ENCODE measurements around the gene APOBEC3G. TPM values are rescaled to one million over a fixed set of nuclear protein-coding genes. Genes with fewer than 3 reads are reported as not detected.

The APOBEC3G gene
- total and polyA plus RNA-seq, 2 of the 13 experiments (the other 11 are each of a cell fraction or from before 2014, with no cell fraction given), result 3.2 to 4.1 TPM

GRCh38 chr22:39106326-39106725 is 29.3 kb downstream of the APOBEC3G start (continued):
- no peak for TF ChIP-seq ZNF432 (CRISPR knock-in tag; IDR thresholded peaks at IDR 0.05; ENCODE audit: borderline replicate concordance)

DNA sequence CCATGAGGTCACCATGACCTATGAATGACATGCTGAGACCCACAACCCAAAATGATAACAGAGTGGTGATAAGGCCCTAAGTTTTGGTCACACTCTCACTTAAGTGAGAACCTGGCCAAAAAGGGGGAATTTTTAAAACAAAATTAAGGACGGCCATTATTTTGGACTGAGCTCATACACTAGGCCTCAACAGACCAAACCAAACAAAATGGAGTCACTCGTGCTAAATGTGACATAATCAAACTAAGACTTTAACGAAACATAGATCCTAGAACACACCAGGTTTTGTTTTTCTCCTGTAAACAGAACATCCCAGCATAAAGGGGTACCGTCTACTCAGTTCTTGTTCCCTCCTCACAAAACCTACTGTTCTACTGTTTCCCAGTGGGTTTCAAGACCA is 31.4 kb downstream of the APOBEC3G start:
- Histone ChIP-seq H3K27ac (ENCODE audit: extremely low read length, insufficient read depth, low read length) (no peak overlapping the region), H3K4me3 (replicated peaks in 1 of 3; ENCODE audit: insufficient read depth in 1 of 3, low read depth in 2 of 3, low read length in 3 of 3) (no peak overlapping the region), H3K9me3 (ENCODE audit: low read length) (no peaks in the 10 kb centered on the region), H4K20me1 (ENCODE audit: insufficient read depth, low read length) (no peaks in the 10 kb centered on the region), H3K4me1 (ENCODE audit: insufficient read depth, low read length) (peaks cover 31% of the 10 kb centered on the region), H3K36me3 (replicated peaks in 1 of 2; ENCODE audit: control insufficient read depth in 1 of 2, insufficient read depth in 2 of 2, low read length in 2 of 2) (no peaks in the 10 kb centered on the region), H3K27me3 (ENCODE audit: control insufficient read depth in 1 of 2, insufficient read depth in 2 of 2, low read length in 2 of 2) (peaks cover 0 to 5% of the 10 kb centered on the region in 2 experiments; a peak in 2 of 5 replicates), H3K4me2 (ENCODE audit: low read depth, low read length) (no peak overlapping the region), H3K79me2 (ENCODE audit: insufficient read depth, low read length) (no peaks in the 10 kb centered on the region), H2AFZ (ENCODE audit: low read length) (no peak overlapping the region), H3K9ac (ENCODE audit: insufficient read depth, low read depth, low read length) (no peak overlapping the region)
- FAIRE-seq (no peak), DNase-seq (ENCODE audit: low spot score) (no peak), ATAC-seq (no peak)
- ChIA-PET CTCF (ENCODE audit: low intra/inter-chr PET ratio, low total read pairs) (interaction anchor here (1.2 kb wide), 1 partner anchor 9 kb away, joined by 3 read pairs; no protein-coding TSS in a partner anchor), POLR2A (no interaction called here)
- 77% methylated on average over 4 of the region's 4 CpGs for WGBS (ENCODE audit: low lambda C conversion rate)
- no TSS peak for BruUV-seq (replicated peaks)
- TF ChIP-seq IRX3 (CRISPR knock-in tag; IDR thresholded peaks at IDR 0.05; ENCODE audit: borderline replicate concordance, low read depth) (no peak), ZNF337 (CRISPR knock-in tag; IDR thresholded peaks at IDR 0.05; ENCODE audit: borderline replicate concordance, low read depth) (no peak), BCL6 (CRISPR knock-in tag; IDR thresholded peaks at IDR 0.05) (no peak), ATRX (CRISPR knock-in tag; IDR thresholded peaks at IDR 0.05; ENCODE audit: borderline replicate concordance) (no peak), ZSCAN20 (CRISPR knock-in tag; IDR thresholded peaks at IDR 0.05; ENCODE audit: borderline replicate concordance) (no peak)
- intact Hi-C loops (cut with micrococcal nuclease; ENCODE audit: unreplicated experiment), result no loop called here
- in situ Hi-C loops (cut with HindIII; ENCODE audit: extremely low pct_ligation_motif_present, low pct_unique_long_range_greater_than_20kb), result no loop called here

DNA sequence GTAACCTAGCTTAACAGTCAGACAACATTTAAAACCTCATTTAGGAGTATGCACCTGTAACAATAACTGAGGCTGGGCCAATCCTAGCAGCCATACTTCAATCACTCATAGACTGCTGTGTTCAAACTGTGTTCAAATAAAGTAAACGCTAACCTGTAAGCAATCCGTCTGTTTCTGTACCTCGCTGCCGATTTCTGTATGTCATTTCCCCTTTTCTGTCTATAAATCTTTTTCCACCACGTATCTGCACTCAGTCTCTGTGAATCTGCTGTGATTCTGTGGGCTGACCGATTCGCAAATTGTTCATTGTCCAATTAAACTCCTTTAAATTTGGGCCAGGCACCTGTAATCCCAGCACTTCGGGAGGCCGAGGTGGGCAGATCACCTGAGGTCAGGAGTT is 32.3 kb downstream of the APOBEC3G start:
- TF ChIP-seq MTA1 (CRISPR knock-in tag; IDR thresholded peaks at IDR 0.05; ENCODE audit: borderline replicate concordance) (no peak), SETDB1 (CRISPR knock-in tag; IDR thresholded peaks at IDR 0.05; ENCODE audit: borderline replicate concordance) (no peak), EP300 (IDR thresholded peaks at IDR 0.05; ENCODE audit: low read depth in 2 of 2, low read length in 2 of 2) (no peak), EP300 (CRISPR knock-in tag; IDR thresholded peaks at IDR 0.05; ENCODE audit: borderline replicate concordance) (no peak), ZNF333 (CRISPR knock-in tag; IDR thresholded peaks at IDR 0.05; ENCODE audit: borderline replicate concordance) (no peak), FIP1L1 (IDR thresholded peaks at IDR 0.05; ENCODE audit: borderline replicate concordance, insufficient read depth, low read depth, low read length) (no peak), ZNF350 (CRISPR knock-in tag; IDR thresholded peaks at IDR 0.05; ENCODE audit: borderline replicate concordance, low read depth) (no peak)
- TF ChIP-seq, protein P1, sequence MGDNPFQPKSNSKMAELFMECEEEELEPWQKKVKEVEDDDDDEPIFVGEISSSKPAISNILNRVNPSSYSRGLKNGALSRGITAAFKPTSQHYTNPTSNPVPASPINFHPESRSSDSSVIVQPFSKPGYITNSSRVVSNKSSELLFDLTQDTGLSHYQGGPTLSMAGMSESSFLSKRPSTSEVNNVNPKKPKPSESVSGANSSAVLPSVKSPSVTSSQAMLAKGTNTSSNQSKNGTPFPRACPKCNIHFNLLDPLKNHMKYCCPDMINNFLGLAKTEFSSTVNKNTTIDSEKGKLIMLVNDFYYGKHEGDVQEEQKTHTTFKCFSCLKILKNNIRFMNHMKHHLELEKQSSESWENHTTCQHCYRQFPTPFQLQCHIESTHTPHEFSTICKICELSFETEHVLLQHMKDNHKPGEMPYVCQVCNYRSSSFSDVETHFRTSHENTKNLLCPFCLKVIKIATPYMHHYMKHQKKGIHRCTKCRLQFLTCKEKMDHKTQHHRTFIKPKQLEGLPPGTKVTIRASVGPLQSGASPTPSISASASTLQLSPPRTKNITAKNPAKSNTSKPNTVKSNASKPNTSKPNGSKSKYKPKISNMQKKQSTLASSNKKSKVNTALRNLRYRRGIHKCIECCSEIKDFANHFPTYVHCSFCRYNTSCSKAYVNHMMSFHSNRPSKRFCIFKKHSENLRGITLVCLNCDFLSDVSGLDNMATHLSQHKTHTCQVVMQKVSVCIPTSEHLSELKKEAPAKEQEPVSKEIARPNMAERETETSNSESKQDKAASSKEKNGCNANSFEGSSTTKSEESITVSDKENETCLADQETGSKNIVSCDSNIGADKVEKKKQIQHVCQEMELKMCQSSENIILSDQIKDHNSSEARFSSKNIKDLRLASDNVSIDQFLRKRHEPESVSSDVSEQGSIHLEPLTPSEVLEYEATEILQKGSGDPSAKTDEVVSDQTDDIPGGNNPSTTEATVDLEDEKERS (CRISPR knock-in tag; IDR thresholded peaks at IDR 0.05), result no peak
- Histone ChIP-seq H2AFZ (ENCODE audit: low read length) (no peak overlapping the region), H3K27me3 (ENCODE audit: control insufficient read depth in 1 of 2, insufficient read depth in 2 of 2, low read length in 2 of 2) (peaks cover 0 to 10% of the 10 kb centered on the region in 2 experiments; a peak in 2 of 5 replicates), H3K27ac (ENCODE audit: extremely low read length, insufficient read depth, low read length) (no peak overlapping the region), H3K9me3 (ENCODE audit: low read length) (no peaks in the 10 kb centered on the region), H4K20me1 (ENCODE audit: insufficient read depth, low read length) (no peaks in the 10 kb centered on the region), H3K79me2 (ENCODE audit: insufficient read depth, low read length) (no peaks in the 10 kb centered on the region), H3K4me1 (ENCODE audit: insufficient read depth, low read length) (peaks cover 31% of the 10 kb centered on the region), H3K4me3 (replicated peaks in 1 of 3; ENCODE audit: insufficient read depth in 1 of 3, low read depth in 2 of 3, low read length in 3 of 3) (no peak overlapping the region), H3K9ac (ENCODE audit: insufficient read depth, low read depth, low read length) (no peak overlapping the region), H3K36me3 (replicated peaks in 1 of 2; ENCODE audit: control insufficient read depth in 1 of 2, insufficient read depth in 2 of 2, low read length in 2 of 2) (no peaks in the 10 kb centered on the region), H3K4me2 (ENCODE audit: low read depth, low read length) (no peak overlapping the region)
- ATAC-seq, result no peak
- FAIRE-seq, result no peak
- ChIA-PET CTCF (ENCODE audit: low intra/inter-chr PET ratio, low total read pairs) (interaction anchor here (1.2 kb wide), 1 partner anchor 9 kb away, joined by 3 read pairs; no protein-coding TSS in a partner anchor), POLR2A (no interaction called here)
- intact Hi-C loops (cut with micrococcal nuclease; ENCODE audit: unreplicated experiment), result no loop called here
- 67% methylated on average over 9 of the region's 9 CpGs for WGBS (ENCODE audit: low lambda C conversion rate)
- in situ Hi-C loops (cut with HindIII; ENCODE audit: extremely low pct_ligation_motif_present, low pct_unique_long_range_greater_than_20kb), result no loop called here
- no peak for DNase-seq (ENCODE audit: low spot score)
- BruUV-seq (replicated peaks), result no TSS peak

Measured in HepG2 (cell line).